Activated CD4-positive, alpha-beta T cell treated with anti-CD3 and anti-CD28 coated beads for 48 hours (primary cell): ENCODE data around the gene CFAP58.

ENCODE experiments used
- DNase-seq: peaks from one replicate; pipeline ENCODE4 v3.0.0-alpha.2; 2020

Gene CFAP58

DNA sequence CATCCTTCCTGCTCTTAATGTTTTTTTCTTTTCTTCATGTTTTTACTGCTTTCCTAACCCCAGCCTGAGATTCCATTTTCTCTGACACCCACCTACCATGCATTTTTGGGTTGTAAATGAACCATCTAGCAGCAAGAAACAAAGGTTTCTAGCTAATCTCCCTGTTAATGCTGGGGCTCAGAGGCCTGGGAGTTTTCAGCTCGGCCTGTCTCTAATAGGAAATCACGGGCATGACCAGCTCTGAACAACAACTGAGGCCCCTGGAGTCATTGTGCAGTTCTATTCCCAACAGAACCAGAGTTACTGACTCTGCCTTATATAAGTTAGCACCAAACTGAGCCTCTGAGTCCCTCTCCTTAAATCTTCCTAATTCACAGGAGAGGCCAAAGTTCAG is 134.8 kb downstream of the CFAP58 start:
- DNase-seq = no peak

DNA sequence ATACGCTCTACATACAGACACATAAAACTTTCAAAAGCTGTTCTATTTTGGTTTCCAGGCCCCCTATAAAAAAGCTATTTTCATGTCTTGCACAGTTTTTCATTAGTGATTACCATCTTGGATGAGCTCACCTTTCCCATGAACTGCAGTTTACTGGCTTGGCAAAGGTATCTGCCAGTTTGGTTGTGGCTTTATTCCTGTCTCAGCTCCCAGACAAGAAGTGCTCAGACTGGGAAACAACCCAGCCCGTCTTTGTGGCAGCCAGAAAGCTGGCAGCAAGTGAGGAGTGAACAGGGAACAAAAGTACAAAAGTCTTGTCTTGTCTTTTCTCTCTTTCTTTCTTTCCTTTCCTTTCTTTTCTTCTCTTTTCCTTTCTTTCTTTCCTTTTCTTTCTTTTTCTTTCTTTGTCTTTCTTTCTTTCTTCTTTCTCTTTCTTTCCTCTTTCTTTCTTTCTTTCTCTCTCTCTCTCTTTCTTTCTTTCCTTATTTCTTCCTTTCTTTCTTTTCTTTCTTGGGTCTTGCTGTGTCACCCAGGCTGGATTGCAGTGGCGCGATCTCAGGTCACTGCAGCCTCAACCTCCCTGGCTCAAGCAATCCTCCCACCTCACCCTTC is 138.8 kb downstream of the CFAP58 start:
- no peak for DNase-seq

DNA sequence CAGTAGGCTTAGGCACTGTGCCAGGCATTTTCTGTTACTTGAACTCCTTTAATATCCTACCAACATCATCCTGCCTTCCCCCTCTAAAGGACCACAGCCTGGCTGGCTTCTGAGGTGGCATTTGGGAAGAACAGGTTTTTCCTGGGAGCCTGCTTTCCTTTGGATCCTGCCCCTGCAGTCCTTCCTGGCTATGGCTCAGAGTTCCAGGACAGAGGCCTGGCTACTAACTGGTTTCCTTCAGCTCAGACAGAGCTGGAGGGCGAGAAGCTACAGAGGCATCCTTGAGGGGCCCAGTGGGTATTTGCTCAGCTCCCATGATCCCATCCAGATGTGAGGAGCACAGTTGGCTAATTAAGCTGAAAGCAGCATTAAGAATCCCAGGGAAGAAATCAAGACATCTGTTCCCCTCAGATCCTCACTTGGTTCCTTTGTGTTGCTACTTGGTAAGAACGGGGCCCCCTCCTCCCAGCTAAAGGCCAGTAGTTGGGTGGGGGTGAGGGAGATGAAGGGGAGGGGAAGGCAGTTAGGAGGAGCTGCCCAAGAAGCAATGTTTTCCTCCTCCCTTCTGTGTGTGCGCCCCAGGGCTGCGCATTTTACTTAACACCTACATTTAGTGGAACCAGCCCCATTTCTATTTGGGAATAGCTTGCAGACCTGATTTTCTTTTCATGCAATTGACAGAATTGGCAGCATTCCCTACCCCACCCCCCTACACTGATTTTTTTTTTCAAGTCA is 144.9 kb downstream of the CFAP58 start:
- DNase-seq = no peak

DNA sequence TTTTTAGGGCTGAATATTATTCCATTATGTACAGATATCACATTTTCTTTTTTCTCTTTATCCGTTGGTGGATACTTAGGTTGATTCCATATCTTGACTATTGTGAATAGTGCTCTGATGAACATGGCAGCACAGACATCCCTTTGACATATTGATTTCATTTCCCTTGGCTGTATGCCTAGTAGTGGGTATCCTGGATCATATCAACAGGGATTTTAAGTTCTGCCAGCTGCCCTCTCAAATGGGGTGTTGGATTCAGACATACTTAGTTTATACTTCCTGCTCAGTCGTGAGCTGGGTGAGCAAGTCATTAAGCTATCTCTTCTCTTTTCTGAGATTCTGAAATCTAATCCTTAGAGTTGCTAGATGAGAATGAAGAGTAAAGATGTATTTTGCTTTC is 147.8 kb downstream of the CFAP58 start:
- no peak for DNase-seq

DNA sequence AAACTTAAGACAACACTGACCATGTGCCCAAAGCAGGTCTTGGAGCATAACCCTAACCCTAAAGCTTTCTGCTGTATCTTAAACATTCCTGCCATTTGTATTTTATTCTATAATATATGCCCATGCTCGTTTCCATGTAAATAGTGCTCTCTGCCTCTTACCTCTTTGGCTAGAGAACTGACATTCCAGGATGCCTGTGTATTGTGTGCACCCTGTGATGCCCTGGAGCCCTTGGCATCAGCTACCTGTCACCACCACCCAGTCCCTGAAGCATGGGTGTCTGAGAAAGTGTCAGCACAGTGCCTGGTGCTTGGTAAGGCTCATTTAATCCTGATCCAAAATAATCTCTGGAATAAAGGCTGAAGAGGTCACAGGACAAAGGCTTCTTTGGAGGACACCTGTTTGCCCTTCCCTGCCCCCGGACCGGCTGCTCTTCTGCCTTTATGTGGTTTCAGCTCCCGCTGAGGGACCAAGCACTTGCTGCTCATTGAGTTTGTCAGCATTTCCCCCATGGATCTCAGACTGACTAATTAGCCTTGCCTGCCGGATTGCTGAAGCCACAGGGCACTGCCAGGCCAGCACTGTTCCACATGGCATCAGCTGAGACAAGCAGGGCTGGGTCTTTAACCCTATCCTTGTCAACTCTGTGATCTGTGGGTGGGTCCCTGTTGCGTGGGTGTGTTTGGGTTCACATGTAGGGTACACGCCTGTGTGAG is 148.4 kb downstream of the CFAP58 start:
- no peak for DNase-seq

DNA sequence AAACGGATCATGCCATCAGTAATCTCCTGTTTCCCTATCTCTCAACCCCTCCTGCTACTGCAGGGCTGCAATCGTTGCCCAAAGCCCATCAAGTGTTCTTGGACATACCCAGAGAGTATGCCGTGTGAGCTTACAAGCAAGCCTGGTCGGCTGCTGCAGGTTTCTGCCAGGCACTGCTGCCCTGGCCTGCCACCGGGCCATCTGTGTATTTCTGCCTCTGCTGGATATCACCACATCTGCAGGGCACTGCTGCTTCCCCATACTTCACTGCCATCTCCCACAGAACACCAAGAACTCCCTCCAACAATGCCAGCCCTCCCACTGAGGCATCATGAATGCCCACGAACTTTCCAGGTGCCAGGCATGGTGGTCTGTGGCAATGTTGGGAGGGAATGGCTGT is 149.3 kb downstream of the CFAP58 start:
- no peak for DNase-seq
